Cerebellar cortex (tissue), 1 donor: ENCODE results near the gene HES2.
"Not testable (repeated sequence)": the region's sequence is repeated elsewhere in the genome, so short reads cannot be mapped to it uniquely, and the experiment has no call there.

ENCODE experiments used
- DNase-seq: peaks from one replicate; pipeline ENCODE4 v3.0.0-alpha.2; 2015; ENCODE audit warnings: low spot score

The HES2 gene

DNA sequence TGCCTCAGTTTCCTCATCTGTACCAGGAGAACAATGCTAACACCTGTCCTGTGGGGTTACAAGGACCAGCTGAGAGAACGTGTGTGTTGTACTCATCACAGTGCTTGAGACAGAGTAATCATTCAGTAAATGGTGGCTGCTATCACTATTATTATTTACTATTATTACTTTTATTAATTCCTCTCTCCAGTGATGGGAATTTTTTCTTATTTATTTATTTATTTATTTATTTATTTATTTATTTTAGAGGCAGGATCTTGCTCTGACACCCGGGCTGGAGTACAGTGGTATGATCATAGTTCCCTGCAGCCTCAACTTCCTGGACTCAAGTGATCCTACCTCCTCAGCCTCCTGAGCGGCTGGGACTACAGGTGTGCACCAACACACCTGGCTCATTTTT, 16.6 kb upstream of the HES2 start:
- DNase-seq, result not testable (repeated sequence)

GRCh38 chr1:6435547-6435946, 15.8 kb upstream of the HES2 start:
- no peak for DNase-seq

DNA sequence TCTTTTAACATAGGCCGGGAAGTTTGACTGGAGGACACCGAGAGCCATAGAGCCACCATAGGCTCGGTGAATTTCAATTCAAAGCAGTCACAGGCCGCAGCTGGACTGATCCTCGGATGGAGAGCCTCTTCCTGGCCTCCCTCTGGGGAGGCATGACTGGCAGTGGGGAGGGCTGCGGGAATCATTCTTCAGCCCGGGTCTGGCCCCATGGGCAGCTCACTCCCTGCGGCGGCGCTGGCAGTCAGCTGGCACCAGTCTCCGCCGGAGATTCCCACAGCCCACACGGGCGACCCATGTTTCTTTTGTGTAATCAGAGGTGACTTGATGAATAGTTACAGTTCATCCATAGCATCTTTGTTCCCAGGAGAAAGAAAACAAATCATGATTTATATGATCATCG, 15.4 kb upstream of the HES2 start:
- no peak for DNase-seq

DNA sequence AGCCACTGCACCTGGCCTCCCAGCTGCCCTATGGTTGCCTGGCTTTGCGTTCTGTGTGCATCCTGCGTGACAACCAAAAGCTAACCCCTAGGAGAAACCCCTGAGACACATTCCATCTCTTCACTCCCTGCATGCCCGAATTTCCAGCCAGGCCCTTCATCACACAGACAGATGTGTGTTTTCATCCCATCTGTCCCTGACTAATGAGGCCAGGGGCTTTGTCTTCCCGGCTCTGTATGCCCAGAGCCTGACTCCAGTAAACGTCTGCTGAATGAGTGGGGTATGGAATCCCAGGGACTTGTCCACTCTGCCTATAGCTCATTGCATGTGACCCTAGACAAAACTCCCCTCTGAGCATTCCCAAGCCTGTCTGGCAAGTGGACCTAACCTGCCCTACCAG, 14.5 kb upstream of the HES2 start:
- DNase-seq, result no peak

DNA sequence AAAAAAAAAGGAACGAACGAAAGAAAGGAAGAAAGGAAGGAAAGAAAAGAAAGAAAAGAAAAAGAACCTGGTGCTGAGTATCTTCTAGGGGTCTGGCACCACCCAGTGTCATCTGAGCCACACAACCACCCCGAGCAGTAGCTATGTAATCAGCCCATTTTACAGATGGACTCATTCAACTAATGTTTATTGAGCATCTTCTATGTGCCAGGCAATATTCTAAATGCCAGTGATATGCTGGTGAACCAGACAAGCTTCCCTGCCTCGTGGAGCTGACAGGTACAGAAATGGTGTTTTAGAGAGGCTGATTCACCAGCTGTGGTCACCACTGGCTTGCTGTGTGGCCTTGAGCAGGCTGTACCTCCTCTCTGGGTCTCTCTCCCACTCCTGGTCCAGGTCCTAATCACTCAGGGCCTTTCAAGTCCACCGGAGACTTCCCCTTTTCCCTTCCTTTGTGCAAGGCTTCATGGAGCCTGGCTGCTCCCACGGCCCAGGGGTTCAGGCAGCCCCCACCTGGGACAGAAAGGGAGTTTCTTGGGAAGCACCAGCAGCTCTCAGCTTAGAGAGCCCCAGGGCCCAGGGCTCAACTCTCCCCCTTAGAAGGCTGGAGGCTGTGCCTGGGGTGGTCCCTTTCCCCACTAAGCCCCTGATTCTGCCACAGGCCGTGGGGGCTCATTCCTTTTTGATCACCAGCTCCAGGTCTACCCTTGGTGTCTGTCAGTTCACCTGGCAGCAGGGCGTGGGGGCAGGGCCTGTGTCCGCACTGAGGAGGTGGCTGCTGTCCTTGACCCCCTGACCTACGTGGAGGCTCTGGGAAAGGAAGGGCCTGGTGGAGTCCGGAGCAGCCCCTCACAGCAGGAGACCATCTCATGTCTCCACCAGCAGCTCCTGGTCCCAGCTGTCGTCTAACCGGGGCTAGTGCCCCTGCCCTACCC, 12.2 kb upstream of the HES2 start:
- DNase-seq, result not testable (repeated sequence)

DNA sequence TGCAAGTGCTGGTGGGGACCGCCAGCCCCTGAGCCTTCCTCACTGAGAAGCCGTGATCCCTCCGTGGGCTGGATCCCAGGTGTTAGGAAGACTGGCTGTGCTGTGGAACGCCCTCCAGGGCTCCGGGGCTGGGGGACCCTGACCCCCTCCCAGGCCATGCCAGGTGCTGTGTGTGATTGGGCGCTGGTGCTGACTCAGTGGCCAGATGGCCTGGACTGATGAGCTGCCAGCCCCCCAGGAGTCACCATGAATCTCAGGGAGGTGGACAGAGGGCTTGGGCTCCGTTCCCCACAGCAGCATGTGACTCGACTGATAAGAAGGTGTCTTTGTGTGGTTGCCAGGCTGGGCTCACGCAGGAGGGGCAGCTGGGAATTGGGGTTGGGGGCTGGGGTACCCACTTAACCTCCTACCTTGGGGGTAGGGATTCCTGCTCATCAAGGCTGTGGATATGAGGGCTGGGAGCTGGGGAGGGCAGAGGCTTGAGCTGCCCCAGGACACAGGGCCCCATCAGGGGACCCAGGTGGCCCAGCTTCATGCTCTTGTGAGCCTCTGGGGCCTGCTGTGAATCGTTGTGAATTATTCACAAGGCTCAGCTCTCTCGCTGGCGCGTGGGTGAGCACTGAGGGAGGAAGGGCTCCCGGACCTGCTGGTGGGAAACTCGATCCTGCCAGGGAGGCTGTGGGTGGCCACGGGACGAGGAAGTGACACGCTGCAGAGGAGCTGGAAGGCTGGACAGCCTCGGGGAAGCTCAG, 10.1 kb upstream of the HES2 start:
- not testable (repeated sequence) for DNase-seq

DNA sequence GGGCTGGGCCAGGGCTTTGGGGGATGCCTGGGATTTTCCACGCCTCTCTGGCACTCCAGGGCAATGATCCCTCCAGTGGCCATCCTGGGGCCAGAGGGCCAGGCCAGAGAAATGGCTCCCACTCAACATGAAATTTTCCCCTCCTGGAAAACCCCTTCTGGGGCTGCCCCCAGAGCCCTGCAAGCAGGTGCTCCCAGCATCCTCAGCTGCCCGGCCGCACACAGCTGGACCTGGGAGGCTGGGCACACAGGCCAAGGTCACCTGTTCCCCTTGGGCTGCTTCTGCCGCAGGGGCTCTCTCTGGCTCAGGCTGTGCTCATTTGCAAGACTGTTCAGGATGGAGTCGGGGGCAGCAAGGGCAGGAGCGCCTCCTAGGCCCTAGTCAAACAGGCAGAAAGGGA, 8.7 kb upstream of the HES2 start:
- not testable (repeated sequence) for DNase-seq

DNA sequence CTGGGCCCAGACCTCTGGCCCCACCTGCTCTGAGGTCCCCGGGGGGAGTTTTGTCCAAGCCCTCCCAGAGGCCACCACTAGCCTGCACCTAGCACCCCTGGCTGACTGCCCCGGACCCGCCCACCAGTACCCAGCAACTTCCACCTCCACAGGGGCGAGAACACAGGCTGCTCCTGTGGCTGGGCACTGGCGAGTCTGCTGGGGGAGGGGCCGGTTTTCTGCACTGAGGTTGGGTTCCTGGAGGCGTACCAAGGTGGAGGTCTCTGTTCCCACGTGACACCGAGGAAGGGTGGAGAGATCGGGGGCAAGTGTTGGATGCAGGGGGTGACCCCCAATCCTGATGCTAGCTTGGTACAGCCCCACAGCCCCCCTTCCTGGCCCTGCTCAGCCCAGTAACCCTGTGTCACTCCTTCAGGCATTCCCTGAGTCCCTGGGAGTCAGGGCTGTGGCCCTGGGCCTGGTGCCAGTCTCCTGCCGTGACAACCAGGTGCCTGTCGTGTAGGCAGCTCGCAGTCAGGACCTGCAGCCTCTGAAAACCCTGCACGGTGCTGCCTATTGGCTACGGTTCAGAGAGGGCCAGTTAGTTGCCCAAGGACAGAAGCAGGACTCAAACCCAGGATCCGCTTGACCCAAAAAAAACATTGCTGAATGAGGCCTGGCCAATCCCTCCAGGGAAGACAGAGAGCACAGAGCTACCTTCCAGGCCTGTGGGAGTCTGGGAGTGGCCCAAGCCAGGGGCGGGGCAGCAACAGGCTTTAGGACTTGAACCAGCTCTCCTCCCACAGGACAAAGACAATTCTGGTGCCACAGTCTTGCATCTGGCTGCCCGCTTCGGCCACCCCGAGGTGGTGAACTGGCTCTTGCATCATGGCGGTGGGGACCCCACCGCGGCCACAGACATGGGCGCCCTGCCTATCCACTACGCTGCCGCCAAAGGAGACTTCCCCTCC, 8.0 kb upstream of the HES2 start:
- peak; percentile 48 for DNase-seq

GRCh38 chr1:6426972-6427350, 7.2 kb upstream of the HES2 start:
- no peak for DNase-seq

DNA sequence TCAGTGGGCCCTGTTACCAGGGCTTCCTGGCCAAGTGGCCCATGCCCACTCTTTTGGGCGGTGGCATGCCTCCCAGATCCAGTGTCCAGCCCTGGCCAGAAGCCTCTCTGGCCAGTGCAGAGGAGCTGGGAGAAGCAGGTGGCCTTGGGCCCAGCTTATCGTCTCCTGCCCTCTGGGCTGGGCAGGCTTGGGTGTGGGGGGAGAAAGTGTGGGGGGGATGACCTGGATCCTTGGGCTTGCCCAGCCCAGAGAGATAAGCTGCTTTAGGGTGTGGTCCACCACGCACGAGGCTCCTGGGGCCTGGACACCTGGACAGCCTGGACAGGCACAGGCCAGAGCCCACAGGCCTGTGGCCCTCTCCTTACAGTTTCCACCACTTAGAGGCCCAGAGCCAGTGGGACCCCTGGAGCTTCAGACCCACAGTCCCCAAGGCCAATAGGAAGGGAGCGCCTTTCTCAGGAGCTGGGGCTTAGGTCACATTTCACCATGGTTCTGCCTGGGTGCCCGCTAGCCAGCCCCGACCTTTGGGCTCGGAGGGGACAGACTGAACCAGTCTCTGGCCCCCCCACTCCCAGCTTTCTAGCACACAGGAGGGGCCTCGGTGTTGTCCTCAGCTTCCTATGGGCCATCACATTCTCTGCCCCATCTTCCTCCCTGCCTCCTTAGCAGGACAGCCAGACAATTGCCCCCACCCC, 6.7 kb upstream of the HES2 start:
- DNase-seq, result no peak

GRCh38 chr1:6425658-6426057, 5.9 kb upstream of the HES2 start:
- no peak for DNase-seq

- DNase-seq, result no peak
Measured at GRCh38 chr1:6424619-6425593, 5.2 kb upstream of the HES2 start, which contains the start of gene ESPN. Gene ESPN, plus strand, starts transcription at chr1:6424776. Its CDS starts 180 bp downstream, at chr1:6424956.

DNA sequence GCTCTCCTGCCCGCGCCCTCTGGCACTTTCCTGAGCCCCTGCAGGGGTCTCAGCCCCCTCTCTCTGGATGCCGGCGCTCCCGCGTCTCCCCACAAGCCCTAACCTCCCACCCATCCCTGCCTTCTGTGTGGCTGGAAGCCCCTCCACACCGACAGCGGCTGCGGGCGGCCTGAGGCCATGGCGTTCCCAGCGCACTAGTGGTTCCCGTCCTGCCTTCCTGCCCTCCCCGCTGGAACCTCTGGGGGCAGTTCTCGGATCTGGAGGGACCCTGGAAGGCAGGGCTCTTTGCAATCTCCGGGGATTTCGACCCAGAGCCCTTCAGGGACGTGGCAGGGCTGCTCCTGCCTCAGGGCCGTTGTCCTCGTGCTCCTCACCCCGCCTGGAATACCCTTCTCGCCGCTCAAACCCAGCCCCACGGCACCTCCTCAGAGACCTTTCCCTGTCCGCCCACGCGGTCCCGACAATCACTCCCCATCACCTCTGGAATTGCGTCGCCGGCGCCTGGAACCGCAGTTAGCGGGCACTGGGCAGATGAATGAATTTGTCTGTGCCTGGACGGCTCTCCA, 4.4 kb upstream of the HES2 start:
- no peak for DNase-seq

GRCh38 chr1:6423321-6423999, 3.7 kb upstream of the HES2 start:
- DNase-seq, result peak; percentile 64

DNA sequence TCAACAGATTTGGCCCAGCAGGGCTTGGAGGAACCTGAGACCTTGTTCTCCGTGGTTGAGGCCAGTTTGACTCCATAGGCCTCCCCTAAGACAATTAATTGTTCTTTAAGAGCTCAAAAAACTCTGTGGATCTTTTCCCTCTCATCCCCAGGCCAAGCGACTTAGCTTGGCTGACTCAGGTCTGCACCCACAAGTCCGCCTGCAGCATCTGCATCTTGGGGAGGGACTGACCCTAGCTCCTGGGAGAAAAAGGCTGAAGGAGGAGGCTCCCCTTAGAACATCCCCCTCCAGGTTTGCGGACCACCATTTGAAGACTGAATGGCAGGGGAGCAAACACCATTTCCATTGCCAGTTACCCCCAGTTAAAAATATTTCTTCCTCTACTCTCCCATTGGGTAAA, 1.5 kb upstream of the HES2 start:
- no peak for DNase-seq

GRCh38 chr1:6420454-6421042, 829 bp upstream of the HES2 start:
- DNase-seq, result no peak

- no peak for DNase-seq
Measured at GRCh38 chr1:6419397-6419803, 319 bp downstream of the HES2 start.

- DNase-seq, result no peak
Measured at GRCh38 chr1:6418668-6419396, 887 bp downstream of the HES2 start.
